Measurements from ENCODE around the gene HLA-C.
"Not testable (repeated sequence)": the region's sequence is repeated elsewhere in the genome, so short reads cannot be mapped to it uniquely, and the experiment has no call there.

DNA sequence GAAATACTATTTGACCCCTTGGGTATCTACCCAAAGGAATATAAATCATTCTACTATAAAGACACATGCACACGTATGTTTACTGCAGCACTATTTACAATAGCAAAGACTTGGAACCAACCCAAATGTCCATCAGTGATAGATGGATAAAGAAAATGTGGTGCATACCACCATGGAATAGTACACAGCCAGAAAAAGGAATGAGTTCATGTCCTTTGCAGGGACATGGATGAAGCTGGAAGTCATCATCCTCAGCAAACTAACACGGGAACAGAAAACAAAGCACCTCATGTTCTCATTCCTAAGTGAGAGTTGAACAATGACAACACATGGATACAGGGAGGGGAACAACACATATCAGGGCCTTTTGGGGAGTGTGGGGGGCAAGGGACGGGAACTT lies 7.8 kb upstream of the HLA-C start:
- not testable (repeated sequence) for TF ChIP-seq CTCF (IDR thresholded peaks at IDR 0.05); SIN3A (IDR thresholded peaks at IDR 0.05; ENCODE audit: borderline replicate concordance, insufficient read depth, low read depth, low read length); POLR2AphosphoS5 (IDR thresholded peaks at IDR 0.05; ENCODE audit: low read depth, low read length); TCF7L2 (IDR thresholded peaks at IDR 0.05; ENCODE audit: low read depth, low read length); REST (IDR thresholded peaks at IDR 0.05; ENCODE audit: insufficient read depth in 1 of 2, low read depth in 2 of 2, low read length in 1 of 2)

Data from Panc1 (cell line).